Fibroblast of skin of left biceps (primary cell): ENCODE data around the gene CALHM6.

ENCODE experiments used
- DNase-seq, 2 experiments: peaks; one replicate each; pipeline ENCODE4 v3.0.0-alpha.2; 2013; ENCODE audit warnings: low read depth in 2 of 2

Gene CALHM6

DNA sequence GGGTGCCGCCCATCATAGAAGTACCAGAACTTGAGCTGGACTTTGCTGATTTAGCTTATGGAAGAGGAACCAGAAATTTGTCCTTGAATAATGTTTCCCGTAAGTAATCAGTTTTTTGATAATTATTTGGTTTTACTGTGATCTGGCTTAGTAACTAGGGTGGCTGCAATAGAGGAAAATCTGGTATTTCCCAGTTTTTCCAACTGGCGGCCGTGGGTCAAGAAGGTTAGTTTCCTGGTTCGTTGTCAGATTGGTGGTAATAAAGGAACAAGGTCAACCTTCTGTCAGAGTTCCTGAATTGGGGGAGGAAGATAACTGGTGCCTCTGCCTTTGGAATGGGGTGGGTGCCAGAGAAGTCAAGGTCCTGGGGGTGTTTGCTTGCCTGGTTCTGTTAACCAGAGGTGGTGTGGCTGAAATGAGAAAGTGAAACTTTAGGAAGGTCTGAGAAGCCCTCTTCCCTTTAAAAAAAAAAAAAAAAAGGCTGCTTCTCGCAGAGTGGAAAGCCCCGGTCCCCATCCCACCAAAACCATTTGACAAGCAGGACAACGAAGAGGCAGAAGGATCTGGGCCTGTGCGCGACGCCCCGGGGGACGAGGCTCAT is at the start of gene CALHM6:
Gene CALHM6, plus strand, starts transcription at position 45 of the 601 bp plus-strand sequence. Its CDS starts 555 bp downstream, at position 600.
- DNase-seq, result no peak

DNA sequence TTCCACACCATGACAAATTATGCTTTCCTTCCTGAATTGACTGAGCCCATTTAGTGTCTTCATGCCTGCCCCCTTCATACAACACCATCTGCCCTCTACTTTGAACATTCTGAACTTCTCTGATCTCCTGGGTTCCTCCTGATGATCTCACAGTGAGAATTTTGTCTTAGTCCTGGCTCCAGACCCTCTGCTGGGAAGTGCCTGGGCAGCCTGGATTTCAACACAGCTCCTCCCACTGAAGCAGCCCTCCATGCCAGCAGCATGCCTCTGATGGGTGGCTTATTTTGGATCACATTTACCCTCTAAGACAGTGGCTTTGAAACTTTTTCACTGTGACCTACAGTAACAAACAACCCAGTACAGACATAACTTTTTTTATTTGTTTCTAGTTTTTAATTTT is 48.9 kb upstream of the CALHM6 start:
- no peak for DNase-seq

DNA sequence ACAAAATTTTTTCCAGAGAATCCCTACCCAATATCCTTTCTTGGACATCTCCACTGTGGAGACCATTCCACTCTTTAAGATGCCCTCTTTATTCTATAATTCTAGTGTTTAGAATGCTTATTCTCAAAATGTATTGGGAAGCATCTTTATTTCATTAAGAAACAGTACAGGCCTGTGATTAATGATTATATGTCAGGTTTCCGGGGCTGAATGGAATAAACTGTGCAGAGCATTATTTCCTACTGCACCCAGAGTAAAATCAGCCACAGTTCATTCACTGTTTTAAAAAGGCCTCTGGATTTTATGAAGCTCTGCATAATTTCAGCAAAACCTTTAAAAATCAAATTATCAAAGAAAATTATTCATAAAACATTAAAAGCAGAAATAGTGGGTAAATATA is 47.8 kb upstream of the CALHM6 start:
- no peak for DNase-seq

DNA sequence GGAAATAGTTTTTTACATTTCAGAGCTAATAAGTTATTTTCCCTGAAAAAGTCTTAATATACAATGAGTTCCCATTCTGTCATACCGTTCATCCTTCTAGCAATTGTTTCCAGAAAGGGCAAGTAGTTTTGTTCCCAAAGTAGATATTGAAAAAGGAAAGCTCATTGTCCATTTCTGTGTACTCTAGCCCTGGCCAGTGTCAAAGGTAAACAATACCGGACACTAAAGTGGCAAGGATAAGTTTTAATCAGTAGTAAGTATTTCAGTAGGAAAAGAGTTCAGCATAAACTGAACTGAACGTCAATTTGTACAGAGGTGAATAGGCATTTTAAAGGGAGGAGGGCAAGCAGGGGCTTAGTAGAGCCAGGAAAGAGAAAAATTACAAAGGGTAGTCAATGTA is 43.5 kb upstream of the CALHM6 start:
- no peak for DNase-seq

DNA sequence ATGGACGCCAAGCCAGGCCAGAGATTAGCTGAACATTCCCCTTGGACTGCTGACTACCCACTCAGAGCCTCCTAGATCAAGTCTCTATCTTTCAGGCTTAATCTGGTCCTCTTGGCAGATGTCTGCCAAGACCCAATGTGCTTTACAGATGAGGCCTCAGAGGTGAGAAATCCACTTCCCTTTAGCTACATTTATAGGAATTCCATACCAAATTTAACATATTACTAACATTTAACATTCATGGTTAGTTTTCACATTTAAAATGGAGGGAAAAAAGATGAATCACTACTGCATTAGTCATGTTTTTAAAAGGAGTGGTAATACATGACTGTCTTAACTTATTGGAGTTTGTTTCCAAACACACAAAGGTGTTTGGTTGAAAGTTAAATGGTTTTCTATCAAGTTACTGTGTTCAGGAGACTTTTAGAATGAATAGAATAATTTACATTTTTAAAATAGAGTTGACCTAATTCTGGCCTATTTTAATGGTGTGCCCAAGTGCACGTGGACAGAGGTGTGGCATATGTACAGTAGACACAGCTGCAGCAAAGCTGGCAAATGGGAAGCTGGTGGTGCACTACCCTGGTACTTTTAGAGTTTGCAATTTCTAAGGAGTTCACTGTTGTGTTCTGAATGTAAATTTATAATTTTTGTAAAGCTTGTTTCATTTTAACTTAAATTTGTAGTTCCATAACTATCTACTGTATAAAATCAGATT is 41.9 kb upstream of the CALHM6 start:
- no peak for DNase-seq

DNA sequence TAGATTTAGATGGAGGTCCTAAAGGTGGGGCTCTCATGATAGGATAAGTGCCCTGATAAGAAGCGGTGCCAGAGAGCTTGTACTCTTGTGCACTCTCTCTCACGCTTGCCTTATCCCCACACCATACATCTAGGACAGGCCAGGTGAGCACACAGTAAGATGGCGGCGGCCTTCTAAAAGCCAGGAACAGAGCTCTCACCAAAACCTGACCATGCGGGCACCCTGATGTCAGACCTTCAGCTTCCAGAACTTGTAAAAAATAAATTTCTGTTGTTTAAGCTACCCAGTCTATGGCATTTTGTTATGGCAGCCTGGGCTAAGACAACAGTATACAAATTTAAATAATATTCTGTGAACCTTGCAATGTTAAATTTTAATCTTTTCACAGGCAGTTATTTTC is 40.8 kb upstream of the CALHM6 start:
- no peak for DNase-seq

DNA sequence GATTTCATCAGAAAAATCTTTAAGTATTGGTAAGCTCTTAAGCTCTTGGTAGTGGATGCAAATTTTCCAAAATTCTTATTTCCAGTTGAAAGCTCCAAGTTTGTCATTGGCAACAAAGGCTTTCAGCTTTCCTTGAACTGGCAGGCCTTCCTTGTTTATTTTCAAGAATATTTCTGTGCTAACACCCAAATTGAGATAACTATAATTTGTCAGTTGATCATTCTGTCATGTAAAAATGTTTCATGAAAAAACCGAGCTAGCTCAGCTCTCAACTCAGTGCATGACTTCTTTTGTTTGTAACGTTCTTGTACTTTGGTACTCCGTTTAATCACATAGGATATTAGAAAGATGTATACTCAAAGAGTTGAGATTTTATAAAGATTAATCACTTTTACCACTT is 38.9 kb upstream of the CALHM6 start:
- no peak for DNase-seq

DNA sequence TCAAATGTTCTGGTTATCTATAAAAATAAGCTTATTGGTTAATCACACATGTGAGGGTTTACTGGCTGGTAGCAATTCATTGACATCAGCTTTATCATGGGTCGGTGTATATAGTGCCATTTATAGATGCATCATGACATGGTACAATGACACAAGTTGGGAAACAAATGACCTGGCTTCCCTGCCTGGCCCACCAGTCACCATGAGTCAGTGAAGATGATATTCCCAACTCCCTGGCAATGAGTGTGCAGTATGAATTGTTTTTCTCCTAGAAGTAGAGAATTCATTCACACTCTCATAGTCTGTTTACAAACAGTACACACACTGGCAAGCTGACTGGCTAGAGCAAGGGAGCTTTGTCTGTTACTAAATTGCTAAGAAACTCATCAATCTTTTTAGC is 37.2 kb upstream of the CALHM6 start:
- no peak for DNase-seq

DNA sequence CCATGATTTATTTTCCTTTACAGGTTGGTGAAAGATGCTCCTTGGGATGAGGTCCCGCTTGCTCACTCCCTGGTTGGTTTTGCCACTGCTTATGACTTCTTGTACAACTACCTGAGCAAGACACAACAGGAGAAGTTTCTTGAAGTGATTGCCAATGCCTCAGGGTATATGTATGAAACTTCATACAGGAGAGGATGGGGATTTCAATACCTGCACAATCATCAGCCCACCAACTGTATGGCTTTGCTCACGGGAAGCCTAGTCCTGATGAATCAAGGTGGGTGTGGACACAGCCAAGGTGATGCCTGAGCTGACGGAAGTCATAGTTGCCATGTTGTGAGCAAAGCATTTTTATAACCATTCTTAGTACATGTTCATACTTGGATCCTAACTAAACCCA is 34.6 kb upstream of the CALHM6 start:
- DNase-seq, result no peak

DNA sequence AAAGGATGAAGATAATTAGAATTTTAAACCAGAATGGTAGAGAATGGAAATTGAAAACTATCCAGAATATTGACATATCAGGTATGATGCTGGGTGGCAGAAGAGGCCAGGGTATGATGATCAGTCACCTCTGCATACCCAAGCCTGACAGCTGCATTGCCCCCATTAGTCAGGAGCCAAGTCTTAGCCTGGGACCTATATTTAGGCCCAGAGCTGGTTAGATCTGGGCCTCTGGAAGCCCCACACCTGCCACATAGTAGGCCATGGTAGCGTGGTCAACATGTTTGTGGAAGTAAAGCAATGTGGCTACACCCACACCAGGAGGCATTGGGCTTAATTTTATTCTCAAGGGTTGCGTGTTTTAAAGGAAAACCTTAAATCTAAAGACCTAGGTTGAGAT is 32.1 kb upstream of the CALHM6 start:
- no peak for DNase-seq

DNA sequence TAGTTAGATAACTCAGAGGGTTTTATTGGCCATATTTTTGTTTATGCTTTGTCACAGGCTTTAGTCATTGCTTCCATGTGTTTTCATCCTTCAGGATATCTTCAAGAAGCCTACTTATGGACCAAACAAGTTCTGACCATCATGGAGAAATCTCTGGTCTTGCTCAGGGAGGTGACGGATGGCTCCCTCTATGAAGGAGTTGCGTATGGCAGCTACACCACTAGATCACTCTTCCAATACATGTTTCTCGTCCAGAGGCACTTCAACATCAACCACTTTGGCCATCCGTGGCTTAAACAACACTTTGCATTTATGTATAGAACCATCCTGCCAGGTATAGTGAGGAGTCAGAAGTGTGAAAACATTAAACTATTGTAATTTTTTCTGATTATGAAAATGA is 30.3 kb upstream of the CALHM6 start:
- no peak for DNase-seq

DNA sequence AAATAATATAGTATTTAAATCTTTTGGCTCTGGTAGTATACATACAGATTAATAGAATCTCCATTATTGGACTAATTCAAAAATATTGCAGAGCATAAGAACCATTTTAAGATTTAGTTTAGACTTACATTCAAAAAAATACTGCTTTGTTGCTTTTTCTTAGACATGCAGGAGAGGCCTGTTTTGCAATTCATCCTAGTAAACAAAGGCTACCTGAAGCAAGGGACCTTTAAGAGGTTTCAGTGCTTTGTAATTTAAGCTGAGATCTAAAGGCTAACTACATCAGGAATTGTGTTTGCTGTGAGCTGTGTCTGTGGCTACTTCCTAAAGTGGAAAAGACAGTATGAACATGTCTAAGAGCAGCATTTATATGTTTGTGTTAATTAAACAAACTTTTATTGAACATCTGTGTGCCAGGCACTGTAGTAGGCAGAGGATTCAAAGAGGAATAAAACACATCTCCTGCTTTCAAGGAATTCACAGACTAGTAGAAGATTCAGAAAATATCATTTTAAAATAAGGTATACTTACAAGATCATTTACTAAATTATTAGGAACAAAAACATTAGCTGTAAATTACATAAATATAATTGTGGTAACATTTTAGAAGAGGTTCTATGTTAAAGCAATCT is 29.1 kb upstream of the CALHM6 start:
- no peak for DNase-seq

DNA sequence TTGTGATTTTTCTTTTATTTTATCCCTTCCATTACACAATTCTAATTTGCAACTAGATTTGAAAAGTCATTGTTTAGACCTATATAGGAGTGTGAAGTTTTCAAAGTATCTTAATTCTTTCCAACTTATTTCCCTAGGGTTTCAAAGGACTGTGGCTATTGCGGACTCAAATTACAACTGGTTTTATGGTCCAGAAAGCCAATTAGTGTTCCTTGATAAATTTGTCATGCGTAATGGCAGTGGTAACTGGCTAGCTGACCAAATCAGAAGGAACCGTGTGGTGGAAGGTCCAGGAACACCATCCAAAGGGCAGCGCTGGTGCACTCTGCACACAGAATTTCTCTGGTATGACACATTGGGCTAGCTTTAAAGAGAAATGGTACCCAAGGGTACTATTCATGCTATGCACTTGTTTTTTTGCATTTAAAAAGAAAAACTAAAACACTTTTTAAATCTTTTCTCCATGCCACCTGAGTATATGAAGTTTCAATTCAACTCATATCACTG is 27.9 kb upstream of the CALHM6 start:
- DNase-seq, result no peak

DNA sequence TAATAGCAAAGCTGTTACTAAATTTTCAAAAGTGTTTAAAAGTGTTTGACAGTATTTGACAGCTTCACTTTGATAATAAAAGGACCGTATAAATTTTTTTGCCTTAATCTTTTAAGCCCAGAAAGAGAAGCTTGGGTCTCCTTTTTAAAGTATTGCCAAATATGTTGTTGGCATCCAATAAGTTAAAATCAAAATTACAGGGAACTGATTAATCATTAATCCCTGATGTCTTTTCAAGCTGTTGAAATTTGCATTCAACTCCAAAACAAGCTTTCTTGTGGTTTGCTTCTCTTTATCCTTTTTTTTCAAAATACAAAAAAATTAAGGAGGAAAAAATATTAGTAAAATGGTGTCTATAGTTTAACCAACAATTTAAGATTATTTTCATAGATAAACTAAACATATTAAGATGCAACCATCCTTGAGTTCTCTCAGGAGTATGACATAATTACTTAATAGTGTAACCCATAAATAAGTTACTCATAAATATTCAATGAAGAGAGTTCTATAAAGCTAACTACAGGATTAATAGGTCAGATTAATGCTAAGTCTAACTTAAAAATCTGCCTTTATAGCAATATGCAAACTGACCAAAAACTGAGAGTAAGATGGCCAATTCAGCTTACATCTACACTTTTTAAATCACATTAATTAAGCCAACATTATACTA is 27.0 kb upstream of the CALHM6 start:
- DNase-seq, result no peak

DNA sequence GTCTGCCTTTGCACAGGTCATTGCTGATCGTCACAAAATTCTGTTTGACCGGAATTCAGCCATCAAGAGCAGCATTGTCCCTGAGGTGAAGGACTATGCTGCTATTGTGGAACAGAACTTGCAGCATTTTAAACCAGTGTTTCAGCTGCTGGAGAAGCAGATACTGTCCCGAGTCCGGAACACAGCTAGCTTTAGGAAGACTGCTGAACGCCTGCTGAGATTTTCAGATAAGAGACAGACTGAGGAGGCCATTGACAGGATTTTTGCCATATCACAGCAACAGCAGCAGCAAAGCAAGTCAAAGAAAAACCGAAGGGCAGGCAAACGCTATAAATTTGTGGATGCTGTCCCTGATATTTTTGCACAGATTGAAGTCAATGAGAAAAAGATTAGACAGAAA is 24.6 kb upstream of the CALHM6 start:
- DNase-seq, result no peak

DNA sequence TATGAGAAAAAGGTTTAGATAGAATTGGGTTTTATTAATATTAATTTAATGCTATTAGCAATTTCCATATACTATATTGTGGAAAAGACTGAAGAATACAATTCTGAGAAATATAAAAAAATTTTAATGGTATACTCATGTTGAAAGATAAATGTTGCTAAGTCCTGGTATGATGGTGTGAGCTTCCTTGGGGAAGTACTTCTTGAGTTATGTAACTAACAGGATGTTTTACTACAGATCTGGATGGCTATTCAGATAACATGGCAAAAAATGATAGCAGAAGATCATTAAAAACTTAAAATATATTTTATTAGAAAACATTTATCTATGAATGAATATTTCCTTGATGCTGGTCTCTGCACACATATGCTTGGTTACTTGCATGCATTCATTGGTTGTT is 23.5 kb upstream of the CALHM6 start:
- no peak for DNase-seq

DNA sequence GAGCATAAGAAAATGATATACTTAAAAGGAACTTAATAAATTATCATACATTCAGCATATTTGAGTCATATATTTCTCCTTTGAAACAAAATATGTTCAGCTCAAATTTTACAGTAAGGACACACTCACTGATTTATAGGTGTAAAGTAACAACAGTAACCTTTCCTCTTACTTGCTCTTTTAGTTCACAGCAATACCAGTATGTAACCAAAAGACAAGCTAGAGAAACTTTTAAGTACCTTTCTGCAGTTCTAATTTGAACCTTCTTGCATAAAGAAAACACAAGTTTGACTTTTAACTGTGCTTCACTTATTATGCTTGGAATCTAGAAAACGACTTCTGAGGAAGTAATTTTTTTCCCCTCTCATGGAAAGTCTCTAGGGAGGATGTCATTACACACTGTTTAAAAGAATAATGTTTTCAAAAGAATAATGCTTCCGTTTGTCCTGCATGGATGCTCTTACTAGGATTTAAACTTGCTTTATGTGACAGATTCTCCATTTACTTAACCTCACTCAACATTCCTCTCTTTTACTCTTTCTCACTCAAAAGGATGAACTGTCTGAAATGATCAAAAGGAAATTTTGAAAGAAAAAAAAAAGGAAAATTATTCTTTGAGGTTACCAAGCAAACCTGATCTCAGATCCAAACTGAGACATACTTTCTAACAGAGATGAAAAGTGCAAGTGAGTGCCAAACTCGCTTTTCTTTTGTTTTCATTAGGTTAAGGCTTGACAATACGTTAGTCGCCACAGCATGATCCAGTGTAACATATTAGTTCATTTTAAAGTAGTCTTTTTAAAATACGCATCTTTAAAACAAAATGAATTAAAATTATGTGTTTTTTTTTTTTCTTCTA is 22.4 kb upstream of the CALHM6 start:
- DNase-seq, result no peak

DNA sequence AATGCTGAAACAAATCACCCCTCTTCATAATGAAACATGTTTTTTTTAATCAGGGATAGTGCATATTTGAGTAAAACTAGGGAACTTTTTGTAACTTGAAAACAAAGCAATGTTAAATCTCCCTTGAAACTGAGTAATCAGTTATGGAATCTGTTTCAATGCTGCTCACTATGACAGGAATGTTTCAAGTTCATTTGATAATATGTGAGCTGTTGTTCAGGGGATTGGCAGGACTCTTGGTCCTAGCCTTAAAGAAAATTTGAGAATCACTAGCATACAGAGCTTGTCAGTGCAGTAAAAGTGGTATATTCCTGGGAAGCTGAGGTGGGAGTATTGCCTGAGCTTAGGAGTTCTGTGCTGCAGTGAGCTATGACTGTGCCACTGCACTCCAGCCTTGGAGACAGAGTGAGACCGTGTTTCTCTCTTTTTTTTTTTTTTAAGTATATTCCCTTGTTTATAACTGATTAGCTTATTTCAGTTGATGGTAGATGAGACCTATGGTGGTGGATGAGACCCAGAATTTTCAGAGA is 21.6 kb upstream of the CALHM6 start:
- no peak for DNase-seq

DNA sequence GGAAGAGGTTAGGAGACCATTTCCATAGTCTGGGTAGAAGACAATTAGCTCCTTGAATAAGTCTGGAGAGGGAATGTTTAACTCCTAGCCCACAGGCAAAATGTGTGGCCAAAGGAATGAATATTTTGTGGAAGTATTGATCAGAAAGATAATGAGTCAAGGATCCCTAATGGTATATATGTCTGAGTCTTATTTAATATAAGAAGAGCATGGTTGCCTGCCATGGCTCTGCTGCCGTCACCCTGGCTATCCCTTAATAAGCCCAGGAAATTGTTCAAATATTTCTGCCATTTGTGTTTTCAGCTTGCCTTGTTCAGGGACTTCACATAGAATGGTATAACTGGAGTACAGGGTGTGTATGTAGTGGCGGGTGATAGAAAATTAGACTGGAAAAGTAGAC is 18.1 kb upstream of the CALHM6 start:
- DNase-seq, result no peak

DNA sequence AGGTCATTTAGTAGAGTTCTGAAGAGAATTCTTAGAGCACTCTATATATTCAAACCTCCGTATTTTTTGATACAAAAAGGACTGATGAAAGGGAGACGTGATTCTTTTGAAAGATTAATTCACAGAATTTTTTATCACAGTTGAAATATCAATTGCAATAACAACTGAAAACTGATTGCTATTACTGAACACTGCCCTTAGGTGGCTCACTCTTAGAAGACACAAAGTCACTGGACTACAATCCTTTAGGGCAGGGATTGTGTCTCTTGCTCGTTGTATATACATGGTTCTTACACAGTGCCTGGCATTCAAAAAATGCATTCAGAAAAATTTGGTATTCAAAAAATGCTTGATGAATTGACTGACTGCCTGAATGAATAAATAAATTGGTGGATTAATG is 17.1 kb upstream of the CALHM6 start:
- DNase-seq, result no peak

DNA sequence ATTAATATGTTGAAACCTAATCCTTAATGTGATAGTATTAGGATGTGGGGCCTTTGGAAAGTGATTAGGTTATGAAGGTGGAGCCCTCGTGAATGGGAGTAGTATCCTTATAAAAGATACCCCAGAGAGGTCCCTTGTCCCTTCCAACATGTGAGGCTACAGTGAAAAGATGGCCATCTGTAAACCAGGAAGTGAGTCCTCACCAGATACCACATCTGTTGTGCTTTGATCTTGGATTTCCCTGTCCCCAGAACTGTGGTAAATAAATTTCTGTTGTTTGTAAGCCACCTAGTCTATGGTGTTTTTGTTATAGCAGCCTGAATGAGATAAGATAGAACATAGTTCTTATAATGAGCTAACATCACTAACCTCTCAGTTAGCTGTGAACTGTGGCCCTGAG is 16.6 kb upstream of the CALHM6 start:
- no peak for DNase-seq
